Panc1 (cell line): ENCODE results near the gene EFEMP1. TPM values are rescaled to one million over a fixed set of nuclear protein-coding genes. Genes with fewer than 3 reads are reported as not detected.

Source experiments
- ATAC-seq: fragments of 200-7000 bp; cut with Tn5 transposase; 2 replicates; pipeline ENCODE4 v1.9.1; 2020; ENCODE audit warnings: mild to moderate bottlenecking, moderate library complexity
- BruUV-seq: library from RNA; stranded (reverse); fragments of 400-500 nt; replicated peaks from 2 replicates; lab custom pipeline; 2021; lab: Mats Ljungman, UMichigan
- CTCF ChIA-PET: fragments of 300-600 bp; sonication (Branson Sonifier 250); formaldehyde crosslinking; loops from one replicate; lab custom pipeline; 2022; ENCODE audit warnings: antibody characterized with exemption; lab: Charles Lee
- POLR2A ChIA-PET: fragments of 300-600 bp; sonication (Branson Sonifier 250); formaldehyde crosslinking; loops from one replicate; lab custom pipeline; 2022; ENCODE audit warnings: antibody characterized with exemption; lab: Charles Lee
- DNase-seq: peaks from one replicate; pipeline ENCODE4 v3.0.0-alpha.2; 2010; ENCODE audit warnings: low read depth, low spot score
- H3K27ac ChIP-seq: 2 replicates; pipeline ENCODE4 v1.5.1; 2011; ENCODE audit warnings: mild to moderate bottlenecking, low read length, inconsistent platforms
- H3K27me3 ChIP-seq: fragments of 200-500 bp; sonication (Bioruptor generic); 2 replicates; pipeline ENCODE4 v1.6.0; 2014; ENCODE audit warnings: low read length, inconsistent platforms; ENCODE audit not compliant: control insufficient read depth, insufficient read depth
- H3K36me3 ChIP-seq: fragments of 200-500 bp; sonication (Bioruptor generic); 2 replicates; pipeline ENCODE4 v1.5.1; 2014; ENCODE audit warnings: inconsistent platforms, mild to moderate bottlenecking, low read length, moderate library complexity; ENCODE audit not compliant: control insufficient read depth, insufficient read depth
- H3K4me1 ChIP-seq: 2 replicates; pipeline ENCODE4 v1.5.1; 2011; ENCODE audit warnings: inconsistent platforms, mild to moderate bottlenecking, low read length, moderate library complexity; ENCODE audit not compliant: control insufficient read depth, insufficient read depth
- H3K4me3 ChIP-seq, 2 experiments: 2 replicates each; pipeline ENCODE4 v1.5.1; 2011 to 2012; ENCODE audit warnings: low read depth in 2 of 2, low read length in 2 of 2, mild to moderate bottlenecking in 2 of 2, inconsistent platforms in 1 of 2, moderate library complexity in 1 of 2
- H3K9me3 ChIP-seq: fragments of 200-500 bp; sonication (Bioruptor generic); 2 replicates; pipeline ENCODE4 v1.5.1; 2014; ENCODE audit warnings: low read depth, mild to moderate bottlenecking, inconsistent platforms, low read length, moderate library complexity; ENCODE audit not compliant: control insufficient read depth, insufficient read depth
- POLR2AphosphoS5 ChIP-seq: IDR thresholded peaks from 2 replicates; pipeline ENCODE4 v1.6.1; 2012; ENCODE audit warnings: mild to moderate bottlenecking, low read depth, low read length, moderate library complexity
- REST ChIP-seq, 2 experiments: IDR thresholded peaks; 2 replicates each; pipeline ENCODE4 v1.6.1; 2011 to 2012; ENCODE audit warnings: low read depth in 2 of 2, control low read depth in 1 of 2, low read length in 1 of 2, mild to moderate bottlenecking in 1 of 2, moderate library complexity in 1 of 2; ENCODE audit not compliant: insufficient read depth in 1 of 2
- SIN3A ChIP-seq: IDR thresholded peaks from 2 replicates; pipeline ENCODE4 v1.6.1; 2012; ENCODE audit warnings: low read depth, mild to moderate bottlenecking, low read length, moderate library complexity, borderline replicate concordance; ENCODE audit not compliant: insufficient read depth
- TCF7L2 ChIP-seq: IDR thresholded peaks from 2 replicates; pipeline ENCODE4 v1.6.1; 2011; ENCODE audit warnings: mild to moderate bottlenecking, low read depth, low read length, inconsistent platforms
- in situ Hi-C: cut with HindIII; loops from 2 replicates; pipeline ENCODE4 v1.10.0; 2016; ENCODE audit warnings: low sequenced_read_pairs, low pct_unique_long_range_greater_than_20kb
- intact Hi-C: fragments of 100-400 bp; cut with micrococcal nuclease; formaldehyde crosslinking; loops from one replicate; pipeline ENCODE4 v1.10.0; 2022; ENCODE audit not compliant: unreplicated experiment
- total RNA-seq: library from RNA; stranded (reverse); gene quantifications from one replicate; pipeline ENCODE4 v1.2.1, GENCODE V29; 2021; ENCODE audit not compliant: unreplicated experiment
- TF ChIP-seq, protein P1 (sequence below): fragments of 450-650 bp; IDR thresholded peaks from 2 replicates; pipeline ENCODE4 v1.5.1; 2017; ENCODE audit warnings: mild to moderate bottlenecking

EFEMP1 gene
- total RNA-seq, 1 experiment from 2014 or later: 15.5 TPM

- ATAC-seq: peak; percentile 58; the same call in 1 of the 2 replicates
- no peak for TF ChIP-seq POLR2AphosphoS5
- TF ChIP-seq TCF7L2: no peak
- TF ChIP-seq, protein P1, sequence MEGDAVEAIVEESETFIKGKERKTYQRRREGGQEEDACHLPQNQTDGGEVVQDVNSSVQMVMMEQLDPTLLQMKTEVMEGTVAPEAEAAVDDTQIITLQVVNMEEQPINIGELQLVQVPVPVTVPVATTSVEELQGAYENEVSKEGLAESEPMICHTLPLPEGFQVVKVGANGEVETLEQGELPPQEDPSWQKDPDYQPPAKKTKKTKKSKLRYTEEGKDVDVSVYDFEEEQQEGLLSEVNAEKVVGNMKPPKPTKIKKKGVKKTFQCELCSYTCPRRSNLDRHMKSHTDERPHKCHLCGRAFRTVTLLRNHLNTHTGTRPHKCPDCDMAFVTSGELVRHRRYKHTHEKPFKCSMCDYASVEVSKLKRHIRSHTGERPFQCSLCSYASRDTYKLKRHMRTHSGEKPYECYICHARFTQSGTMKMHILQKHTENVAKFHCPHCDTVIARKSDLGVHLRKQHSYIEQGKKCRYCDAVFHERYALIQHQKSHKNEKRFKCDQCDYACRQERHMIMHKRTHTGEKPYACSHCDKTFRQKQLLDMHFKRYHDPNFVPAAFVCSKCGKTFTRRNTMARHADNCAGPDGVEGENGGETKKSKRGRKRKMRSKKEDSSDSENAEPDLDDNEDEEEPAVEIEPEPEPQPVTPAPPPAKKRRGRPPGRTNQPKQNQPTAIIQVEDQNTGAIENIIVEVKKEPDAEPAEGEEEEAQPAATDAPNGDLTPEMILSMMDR: no peak
- TF ChIP-seq REST (IDR thresholded peaks at IDR 0.05; ENCODE audit: insufficient read depth in 1 of 2, low read depth in 2 of 2, low read length in 1 of 2): no peak
- TF ChIP-seq SIN3A: no peak
- H3K36me3 ChIP-seq: no peaks in the 10 kb centered on the region
- POLR2A ChIA-PET: interaction anchor here (0.7 kb wide), 1 partner anchor 11 kb away, joined by 3 read pairs; no protein-coding TSS in a partner anchor
- H3K4me1 ChIP-seq: no peaks in the 10 kb centered on the region
- no peak overlapping the region for H3K4me3 ChIP-seq
- peak; percentile 75 for DNase-seq
- in situ Hi-C loops (no loop called here), intact Hi-C loops (no loop called here)
- CTCF ChIA-PET: no interaction called here
- no peaks in the 10 kb centered on the region; the same call in 1 of the 2 replicates for H3K27me3 ChIP-seq
- no peaks in the 10 kb centered on the region for H3K9me3 ChIP-seq
- no TSS peak for BruUV-seq
- H3K27ac ChIP-seq: no peak overlapping the region
These were observed 38.2 kb downstream of the EFEMP1 start for GRCh38 chr2:55885127-55885943.

- TF ChIP-seq REST (IDR thresholded peaks at IDR 0.05; ENCODE audit: insufficient read depth in 1 of 2, low read depth in 2 of 2, low read length in 1 of 2) (no peak), POLR2AphosphoS5 (no peak), TCF7L2 (no peak), SIN3A (no peak)
- TF ChIP-seq, protein P1: no peak
- ChIA-PET POLR2A (no interaction called here), CTCF (no interaction called here)
- BruUV-seq: no TSS peak
- DNase-seq: no peak
- Histone ChIP-seq H3K36me3 (no peaks in the 10 kb centered on the region), H3K27me3 (no peaks in the 10 kb centered on the region; the same call in 1 of the 2 replicates), H3K4me1 (no peaks in the 10 kb centered on the region), H3K27ac (no peak overlapping the region), H3K9me3 (no peaks in the 10 kb centered on the region), H3K4me3 (no peak overlapping the region)
- intact Hi-C loops (no loop called here), in situ Hi-C loops (no loop called here)
- no peak for ATAC-seq
These were observed 39.8 kb downstream of the EFEMP1 start for GRCh38 chr2:55883829-55884228.
